Renal pelvis (tissue), 4 donors: ENCODE data around the gene MTNR1B. TPM values are rescaled to one million over a fixed set of nuclear protein-coding genes. Genes with fewer than 3 reads are reported as not detected.

Experiments used
- DNase-seq: peaks from one replicate; pipeline ENCODE4 v3.0.0-alpha.2; 2013
- polyA plus RNA-seq, 3 donors: library from polyadenylated mRNA; unstranded; fragments of 120-200 nt; gene quantifications; one replicate each; pipeline ENCODE4 v1.2.1, GENCODE V29; 2013; ENCODE audit not compliant: insufficient read length in 3 of 3

The MTNR1B gene
- polyA plus RNA-seq, 3 donors: not detected

GRCh38 chr11:92977401-92977800 lies 8.0 kb downstream of the MTNR1B start:
- no peak for DNase-seq

- no peak for DNase-seq
Measured at GRCh38 chr11:92978271-92979111, 9.0 kb downstream of the MTNR1B start.

- no peak for DNase-seq
Measured at GRCh38 chr11:92979176-92979575, 9.7 kb downstream of the MTNR1B start.

GRCh38 chr11:92980312-92980711 lies 10.9 kb downstream of the MTNR1B start:
- DNase-seq: no peak

- DNase-seq: no peak
Measured at GRCh38 chr11:92981508-92982043, 12.1 kb downstream of the MTNR1B start.

- DNase-seq: no peak
Measured at GRCh38 chr11:92986585-92986984, 17.1 kb downstream of the MTNR1B start.

GRCh38 chr11:92993004-92993403 lies 23.6 kb downstream of the MTNR1B start:
- no peak for DNase-seq

- DNase-seq: no peak
Measured at GRCh38 chr11:93000511-93001476, 31.3 kb downstream of the MTNR1B start.

- DNase-seq: no peak
Measured at GRCh38 chr11:93001806-93002205, 32.4 kb downstream of the MTNR1B start.

GRCh38 chr11:93002380-93002779 lies 32.9 kb downstream of the MTNR1B start:
- DNase-seq: no peak

- DNase-seq: no peak
Measured at GRCh38 chr11:93005239-93005638, 35.8 kb downstream of the MTNR1B start.

- DNase-seq: no peak
Measured at GRCh38 chr11:93013646-93014045, 44.2 kb downstream of the MTNR1B start.

- DNase-seq: no peak
Measured at GRCh38 chr11:93016595-93016994, 47.1 kb downstream of the MTNR1B start.

GRCh38 chr11:93017821-93018690 lies 48.6 kb downstream of the MTNR1B start:
- DNase-seq: no peak

- DNase-seq: no peak
Measured at GRCh38 chr11:93020248-93021046, 51.0 kb downstream of the MTNR1B start.

GRCh38 chr11:93024369-93024768 lies 54.9 kb downstream of the MTNR1B start:
- no peak for DNase-seq

GRCh38 chr11:93025558-93026255 lies 56.3 kb downstream of the MTNR1B start:
- no peak for DNase-seq

- DNase-seq: no peak
Measured at GRCh38 chr11:93028960-93029522, 59.6 kb downstream of the MTNR1B start.

GRCh38 chr11:93031386-93031785 lies 61.9 kb downstream of the MTNR1B start:
- DNase-seq: no peak
